Adrenal gland (tissue), 12 donors: ENCODE results near the gene GIMD1. TPM values are rescaled to one million over a fixed set of nuclear protein-coding genes. Genes with fewer than 3 reads are reported as not detected.

ENCODE experiments used
- DNase-seq, 7 donors: peaks; one replicate each; pipeline ENCODE4 v3.0.0-alpha.2; 2019 to 2020
- H3K27ac ChIP-seq, 5 donors: fragments of 200-600 bp; sonication (generic) in 4 of 5; 1 replicate in 3 of 5; 2 replicates in 2 of 5; pipeline versions ENCODE4 v1.5.1 to v1.8.0; 2016 to 2020; ENCODE audit warnings: mild to moderate bottlenecking in 1 of 5
- H3K27me3 ChIP-seq: fragments of 200-600 bp; 2 replicates; pipeline ENCODE4 v1.8.0; 2021
- H3K36me3 ChIP-seq, 2 donors: fragments of 200-600 bp; replicated peaks in 1 of 2; 1 replicate in 1 of 2; 2 replicates in 1 of 2; pipeline versions ENCODE4 v1.5.1 to v1.8.0; 2018 to 2022
- H3K4me1 ChIP-seq, 2 donors: fragments of 200-600 bp; replicated peaks in 1 of 2; 1 replicate in 1 of 2; 2 replicates in 1 of 2; pipeline versions ENCODE4 v1.5.1 to v1.8.0; 2018 to 2021
- H3K4me3 ChIP-seq, 4 donors: fragments of 200-600 bp; sonication (generic) in 3 of 4; one replicate each; pipeline ENCODE4 v1.5.1; 2016 to 2018
- H3K9me3 ChIP-seq, 3 donors: fragments of 200-600 bp; sonication (generic) in 1 of 3; replicated peaks in 1 of 3; 1 replicate in 2 of 3; 2 replicates in 1 of 3; pipeline versions ENCODE4 v1.5.1 to v1.8.0; 2016 to 2021
- CTCF ChIP-seq, 6 experiments: fragments of 450-650 bp in 4 of 6; fragments of 200-600 bp in 2 of 6; sonication (generic) in 1 of 6; IDR thresholded peaks; 1 replicate in 5 of 6; 2 replicates in 1 of 6; pipeline versions ENCODE4 v1.5.1 to v1.8.0; 2016 to 2021; ENCODE audit warnings: antibody characterized with exemption in 6 of 6, mild to moderate bottlenecking in 2 of 6, moderate library complexity in 1 of 6
- POLR2A ChIP-seq, 2 donors: fragments of 450-650 bp; IDR thresholded peaks; one replicate each; pipeline ENCODE4 v1.6.1; 2017; ENCODE audit warnings: antibody characterized with exemption in 2 of 2, mild to moderate bottlenecking in 2 of 2, moderate library complexity in 1 of 2
- WGBS, 4 donors: extraction: QIAGEN DNeasy Blood & Tissue Kit in 2 of 4; methylation state at CpG; one replicate each; pipeline versions ENCODE4 v1.1.5 to v1.1.7; 2013 to 2017; 5-methylcytosine and 5-hydroxymethylcytosine counted together
- intact Hi-C, 2 donors: fragments of 100-400 bp; cut with DNase I; formaldehyde crosslinking; loops; one replicate each; pipeline versions ENCODE4 v1.14.1 to v1.15.0; 2022 to 2023
- polyA plus RNA-seq, 3 donors: library from polyadenylated mRNA; stranded (reverse); fragments of 200-250 nt in 2 of 3; fragments of 350-450 nt in 1 of 3; fragmentation: Illumina TruSeq in 1 of 3; extraction: RNeasy Lipid Tissue Mini Kit (QIAGEN cat#74804) in 1 of 3; gene quantifications; one replicate each; pipeline ENCODE4 v1.2.3, GENCODE V29; 2013 to 2014
- total RNA-seq, 9 donors: library from RNA; depleted of rRNA in 4 of 9; stranded (reverse); fragments of >200 nt in 4 of 9; fragments of 120-200 nt in 1 of 9; fragmentation: NEBNext Ultra II Directional in 1 of 9; extraction: Animal tissue kit (Norgen Biotek cat#: 25700) in 1 of 9; gene quantifications; one replicate each; pipeline versions ENCODE4 v1.1.0 to v1.2.4, GENCODE V29; 2013 to 2023
- donor health status: healthy with polysubstance abuse.
- donor health status: Bipolar disorder and iron deficiency.
- donor health status: DM: yes; HTN: yes; CAD: no.
- donor health status: DM: no; HTN: no; CAD: no.
- donor health status: DM: no; HTN: no; CAD: no.
- donor health status: DM: yes; HTN: yes; CAD: no.

Gene GIMD1
- total and polyA plus RNA-seq, 12 donors = not detected

- Histone ChIP-seq H3K36me3 (peaks cover 0 to 25% of the 10 kb centered on the region in 2 donors), H3K27me3 (no peaks in the 10 kb centered on the region), H3K4me1 (no peaks in the 10 kb centered on the region), H3K4me3 (no peak overlapping the region), H3K27ac (no peak overlapping the region), H3K9me3 (no peaks in the 10 kb centered on the region)
- no peak for TF ChIP-seq CTCF (IDR thresholded peaks at IDR 0.05)
- TF ChIP-seq POLR2A (IDR thresholded peaks at IDR 0.05) = no peak
- no peak for DNase-seq
- intact Hi-C loops = no loop called here
These were observed 30.7 kb downstream of the GIMD1 start for GRCh38 chr4:106337916-106338315.

GRCh38 chr4:106336618-106337017, 32.0 kb downstream of the GIMD1 start:
- no peaks in the 10 kb centered on the region for H3K4me1 ChIP-seq
- intact Hi-C loops = no loop called here
- no peak for TF ChIP-seq CTCF (IDR thresholded peaks at IDR 0.05)
- TF ChIP-seq POLR2A (IDR thresholded peaks at IDR 0.05) = no peak
- DNase-seq = no peak
- H3K4me3 ChIP-seq = no peak overlapping the region
- no peaks in the 10 kb centered on the region for H3K9me3 ChIP-seq
- WGBS, 4 donors = 97 to 99% (median 97%) methylated on average over 3 of the region's 3 CpGs
- H3K27ac ChIP-seq = no peak overlapping the region
- H3K36me3 ChIP-seq = peaks cover 0 to 37% of the 10 kb centered on the region in 2 donors
- H3K27me3 ChIP-seq = no peaks in the 10 kb centered on the region

DNA sequence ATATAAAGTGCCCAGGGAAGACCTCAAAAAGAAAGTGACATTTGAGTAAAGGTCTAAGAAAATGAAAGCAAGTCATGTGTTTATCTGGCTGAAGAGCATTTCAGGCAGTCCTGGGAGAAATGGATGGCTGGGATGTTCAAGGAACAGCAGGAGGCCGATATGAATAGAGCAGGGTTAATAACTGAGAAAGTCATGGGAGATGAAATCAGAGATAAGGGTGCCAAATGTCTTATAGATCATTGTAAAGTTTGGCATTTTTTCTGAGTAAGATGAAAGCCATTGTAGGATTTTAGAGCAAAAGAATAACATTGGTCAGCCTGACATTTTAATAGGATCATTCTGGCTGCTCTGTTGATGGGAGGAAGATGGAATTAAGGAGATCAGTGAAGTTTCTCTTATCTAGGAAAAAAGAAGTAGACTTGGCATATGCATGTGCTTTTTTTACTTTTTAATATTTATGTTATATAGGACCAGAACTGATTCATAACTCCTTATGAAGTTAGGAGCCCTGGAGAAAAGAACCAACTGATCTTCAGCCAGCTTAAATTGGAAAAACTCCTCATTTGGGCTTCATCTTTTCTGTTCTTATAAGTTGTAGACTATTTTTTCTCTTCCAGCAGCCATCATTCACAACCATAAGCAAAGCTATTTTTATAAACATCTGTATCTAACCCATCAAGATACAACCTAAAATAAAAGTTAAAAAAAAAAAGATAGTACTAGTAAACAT, 33.7 kb downstream of the GIMD1 start:
- intact Hi-C loops = no loop called here

GRCh38 chr4:106333186-106333585, 35.4 kb downstream of the GIMD1 start:
- TF ChIP-seq POLR2A (IDR thresholded peaks at IDR 0.05) = no peak
- TF ChIP-seq CTCF (IDR thresholded peaks at IDR 0.05) = no peak
- intact Hi-C loops = no loop called here
- no peak overlapping the region for H3K4me3 ChIP-seq
- H3K36me3 ChIP-seq = peaks cover 0 to 63% of the 10 kb centered on the region in 2 donors
- H3K27me3 ChIP-seq = no peaks in the 10 kb centered on the region
- no peaks in the 10 kb centered on the region for H3K4me1 ChIP-seq
- H3K27ac ChIP-seq = no peak overlapping the region
- 91 to 95% (median 93%) methylated on average over 5 of the region's 5 CpGs for WGBS, 4 donors
- no peaks in the 10 kb centered on the region for H3K9me3 ChIP-seq
- DNase-seq = no peak

More for the DNA sequence above, 33.7 kb downstream of the GIMD1 start:
- Histone ChIP-seq H3K36me3 (peaks cover 0 to 54% of the 10 kb centered on the region in 2 donors), H3K27me3 (no peaks in the 10 kb centered on the region), H3K9me3 (no peaks in the 10 kb centered on the region), H3K4me3 (no peak overlapping the region), H3K27ac (no peak overlapping the region), H3K4me1 (no peaks in the 10 kb centered on the region)
- no peak for TF ChIP-seq POLR2A (IDR thresholded peaks at IDR 0.05)
- TF ChIP-seq CTCF (IDR thresholded peaks at IDR 0.05) = no peak
- 54 to 64% (median 60%) methylated on average over 1 of the region's 1 CpG for WGBS, 4 donors
- no peak for DNase-seq
